ENCODE data around the gene SPTLC3. TPM values are rescaled to one million over a fixed set of nuclear protein-coding genes. Genes with fewer than 3 reads are reported as not detected.

SPTLC3 gene
- total and polyA plus RNA-seq, 2 of the 13 experiments (the other 11 are each of a cell fraction or from before 2014, with no cell fraction given): 20.5 to 95.6 TPM

GRCh38 chr20:12976720-12977309, 32.0 kb upstream of the SPTLC3 start (continued):
- peak; percentile 82; the same call in 1 of the 2 replicates for TF ChIP-seq ZNF512B (CRISPR knock-in tag; IDR thresholded peaks at IDR 0.05; ENCODE audit: borderline replicate concordance)
- TF ChIP-seq BRCA1 (CRISPR knock-in tag; IDR thresholded peaks at IDR 0.05): peak; percentile 18; the same call in 1 of the 2 replicates
- TF ChIP-seq SMARCE1 (IDR thresholded peaks at IDR 0.05; ENCODE audit: borderline replicate concordance): no peak
- TF ChIP-seq, protein P1, sequence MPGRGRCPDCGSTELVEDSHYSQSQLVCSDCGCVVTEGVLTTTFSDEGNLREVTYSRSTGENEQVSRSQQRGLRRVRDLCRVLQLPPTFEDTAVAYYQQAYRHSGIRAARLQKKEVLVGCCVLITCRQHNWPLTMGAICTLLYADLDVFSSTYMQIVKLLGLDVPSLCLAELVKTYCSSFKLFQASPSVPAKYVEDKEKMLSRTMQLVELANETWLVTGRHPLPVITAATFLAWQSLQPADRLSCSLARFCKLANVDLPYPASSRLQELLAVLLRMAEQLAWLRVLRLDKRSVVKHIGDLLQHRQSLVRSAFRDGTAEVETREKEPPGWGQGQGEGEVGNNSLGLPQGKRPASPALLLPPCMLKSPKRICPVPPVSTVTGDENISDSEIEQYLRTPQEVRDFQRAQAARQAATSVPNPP (CRISPR knock-in tag; IDR thresholded peaks at IDR 0.05): no peak
- no peak for TF ChIP-seq SETDB1 (CRISPR knock-in tag; IDR thresholded peaks at IDR 0.05; ENCODE audit: borderline replicate concordance)
- no peak; the same call in 1 of the 2 replicates for TF ChIP-seq REPIN1 (CRISPR knock-in tag; IDR thresholded peaks at IDR 0.05; ENCODE audit: borderline replicate concordance, low read depth)
- no peak for TF ChIP-seq ZNF7 (CRISPR knock-in tag; IDR thresholded peaks at IDR 0.05)
- TF ChIP-seq, protein P2, sequence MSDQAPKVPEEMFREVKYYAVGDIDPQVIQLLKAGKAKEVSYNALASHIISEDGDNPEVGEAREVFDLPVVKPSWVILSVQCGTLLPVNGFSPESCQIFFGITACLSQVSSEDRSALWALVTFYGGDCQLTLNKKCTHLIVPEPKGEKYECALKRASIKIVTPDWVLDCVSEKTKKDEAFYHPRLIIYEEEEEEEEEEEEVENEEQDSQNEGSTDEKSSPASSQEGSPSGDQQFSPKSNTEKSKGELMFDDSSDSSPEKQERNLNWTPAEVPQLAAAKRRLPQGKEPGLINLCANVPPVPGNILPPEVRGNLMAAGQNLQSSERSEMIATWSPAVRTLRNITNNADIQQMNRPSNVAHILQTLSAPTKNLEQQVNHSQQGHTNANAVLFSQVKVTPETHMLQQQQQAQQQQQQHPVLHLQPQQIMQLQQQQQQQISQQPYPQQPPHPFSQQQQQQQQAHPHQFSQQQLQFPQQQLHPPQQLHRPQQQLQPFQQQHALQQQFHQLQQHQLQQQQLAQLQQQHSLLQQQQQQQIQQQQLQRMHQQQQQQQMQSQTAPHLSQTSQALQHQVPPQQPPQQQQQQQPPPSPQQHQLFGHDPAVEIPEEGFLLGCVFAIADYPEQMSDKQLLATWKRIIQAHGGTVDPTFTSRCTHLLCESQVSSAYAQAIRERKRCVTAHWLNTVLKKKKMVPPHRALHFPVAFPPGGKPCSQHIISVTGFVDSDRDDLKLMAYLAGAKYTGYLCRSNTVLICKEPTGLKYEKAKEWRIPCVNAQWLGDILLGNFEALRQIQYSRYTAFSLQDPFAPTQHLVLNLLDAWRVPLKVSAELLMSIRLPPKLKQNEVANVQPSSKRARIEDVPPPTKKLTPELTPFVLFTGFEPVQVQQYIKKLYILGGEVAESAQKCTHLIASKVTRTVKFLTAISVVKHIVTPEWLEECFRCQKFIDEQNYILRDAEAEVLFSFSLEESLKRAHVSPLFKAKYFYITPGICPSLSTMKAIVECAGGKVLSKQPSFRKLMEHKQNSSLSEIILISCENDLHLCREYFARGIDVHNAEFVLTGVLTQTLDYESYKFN (CRISPR knock-in tag; conservative IDR thresholded peaks at IDR 0.05): peak; percentile 77
- no peak for TF ChIP-seq ZNF567 (CRISPR knock-in tag; IDR thresholded peaks at IDR 0.05; ENCODE audit: borderline replicate concordance)
- peak; percentile 59 for TF ChIP-seq ELF3 (CRISPR knock-in tag; IDR thresholded peaks at IDR 0.05)
- 0 out of 4 replicates have a peak, but pooled peaks of 1 of the 2 experiments have one; percentile 43 for TF ChIP-seq REST (IDR thresholded peaks at IDR 0.05; ENCODE audit: borderline replicate concordance in 1 of 2, low read depth in 1 of 2, low read length in 2 of 2)
- no peak for TF ChIP-seq CBX5 (CRISPR knock-in tag; IDR thresholded peaks at IDR 0.05; ENCODE audit: borderline replicate concordance)
- peak; percentile 82 for TF ChIP-seq GATAD2A (CRISPR knock-in tag; IDR thresholded peaks at IDR 0.05)
- peak; percentile 49; the same call in 1 of the 2 replicates for TF ChIP-seq ZMYM4 (CRISPR knock-in tag; IDR thresholded peaks at IDR 0.05)
- TF ChIP-seq POGZ (CRISPR knock-in tag; IDR thresholded peaks at IDR 0.05): peak; percentile 8; the same call in 1 of the 2 replicates
- TF ChIP-seq MEF2D (CRISPR knock-in tag; IDR thresholded peaks at IDR 0.05): peak; percentile 91; the same call in 1 of the 2 replicates
- TF ChIP-seq TBX2 (CRISPR knock-in tag; IDR thresholded peaks at IDR 0.05; ENCODE audit: borderline replicate concordance): peak; percentile 52; the same call in 1 of the 2 replicates
- 0 out of 2 replicates have a peak, but pooled peaks have one; percentile 14 for TF ChIP-seq FOSL2 (CRISPR knock-in tag; IDR thresholded peaks at IDR 0.05)
- TF ChIP-seq BCL6 (CRISPR knock-in tag; IDR thresholded peaks at IDR 0.05): peak; percentile 60
